PC-9 (cell line): ENCODE measurements around the gene MLN.

Experiments
- CTCF ChIP-seq: fragments of 200-600 bp; sonication (generic); conservative IDR thresholded peaks from 2 replicates; pipeline ENCODE4 v1.6.1; 2017; ENCODE audit warnings: mixed run types, antibody characterized with exemption, mild to moderate bottlenecking, moderate library complexity
- EZH2 ChIP-seq: fragments of 200-600 bp; sonication (generic); IDR thresholded peaks from 2 replicates; pipeline ENCODE4 v1.8.0; 2017; ENCODE audit warnings: antibody characterized with exemption, low read depth

DNA sequence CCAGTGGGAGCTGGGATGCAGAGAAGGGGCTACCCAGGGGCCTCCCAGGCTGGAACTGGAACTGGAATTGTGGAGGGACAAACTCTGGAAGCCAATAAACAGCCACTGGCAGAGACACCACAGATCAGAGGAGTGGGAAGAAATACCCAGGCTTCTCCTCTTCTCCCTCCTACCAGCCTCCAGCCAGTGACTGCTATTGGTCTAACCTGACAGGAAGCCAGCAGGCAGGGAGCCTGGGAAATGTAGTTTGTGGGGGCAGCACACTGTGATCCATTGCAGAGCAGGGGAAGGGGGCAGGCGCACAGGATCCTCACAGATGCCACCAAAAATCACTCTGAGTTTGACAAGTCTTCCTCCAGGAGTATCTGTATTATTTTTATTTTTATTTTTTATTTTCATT lies 12.1 kb upstream of the MLN start:
- TF ChIP-seq EZH2 (no peak), CTCF (no peak)
